Measurements from ENCODE around the gene CYTIP.

The CYTIP gene

GRCh38 chr2:157447741-157448140 is 3.9 kb upstream of the CYTIP start:
- no peak for DNase-seq
- no peaks in the 10 kb centered on the region for H3K9me3 ChIP-seq
- H3K36me3 ChIP-seq = no peaks in the 10 kb centered on the region
- H3K4me1 ChIP-seq = no peaks in the 10 kb centered on the region
- no peaks in the 10 kb centered on the region for H3K27me3 ChIP-seq
- TF ChIP-seq CTCF (IDR thresholded peaks at IDR 0.05; ENCODE audit: low read depth, low read length) = no peak
- H3K4me3 ChIP-seq (ENCODE audit: low read depth, low read length) = no peak overlapping the region

GRCh38 chr2:157447031-157447430 is 3.1 kb upstream of the CYTIP start:
- no peak for TF ChIP-seq CTCF (IDR thresholded peaks at IDR 0.05; ENCODE audit: low read depth, low read length)
- H3K9me3 ChIP-seq = no peaks in the 10 kb centered on the region
- no peak overlapping the region for H3K4me3 ChIP-seq (ENCODE audit: low read depth, low read length)
- no peaks in the 10 kb centered on the region for H3K4me1 ChIP-seq
- H3K36me3 ChIP-seq = no peaks in the 10 kb centered on the region
- no peaks in the 10 kb centered on the region for H3K27me3 ChIP-seq
- no peak for DNase-seq

- no peaks in the 10 kb centered on the region for H3K27me3 ChIP-seq
- TF ChIP-seq CTCF (IDR thresholded peaks at IDR 0.05; ENCODE audit: low read depth, low read length) = no peak
- no peaks in the 10 kb centered on the region for H3K9me3 ChIP-seq
- no peak for DNase-seq
- H3K4me3 ChIP-seq (ENCODE audit: low read depth, low read length) = no peak overlapping the region
- H3K4me1 ChIP-seq = no peaks in the 10 kb centered on the region
- no peaks in the 10 kb centered on the region for H3K36me3 ChIP-seq
Measured at GRCh38 chr2:157444641-157445040, 752 bp upstream of the CYTIP start.

GRCh38 chr2:157443090-157443489 is 799 bp downstream of the CYTIP start:
- Histone ChIP-seq H3K4me1 (no peaks in the 10 kb centered on the region), H3K9me3 (no peaks in the 10 kb centered on the region), H3K27me3 (no peaks in the 10 kb centered on the region), H3K36me3 (no peaks in the 10 kb centered on the region), H3K4me3 (ENCODE audit: low read depth, low read length) (no peak overlapping the region)
- no peak for DNase-seq
- no peak for TF ChIP-seq CTCF (IDR thresholded peaks at IDR 0.05; ENCODE audit: low read depth, low read length)

- no peak for TF ChIP-seq CTCF (IDR thresholded peaks at IDR 0.05; ENCODE audit: low read depth, low read length)
- Histone ChIP-seq H3K4me1 (no peaks in the 10 kb centered on the region), H3K9me3 (no peaks in the 10 kb centered on the region), H3K36me3 (no peaks in the 10 kb centered on the region), H3K27me3 (no peaks in the 10 kb centered on the region), H3K4me3 (ENCODE audit: low read depth, low read length) (no peak overlapping the region)
- no peak for DNase-seq
Measured at GRCh38 chr2:157442636-157443035, 1.3 kb downstream of the CYTIP start.

- H3K4me1 ChIP-seq = no peaks in the 10 kb centered on the region
- H3K4me3 ChIP-seq (ENCODE audit: low read depth, low read length) = no peak overlapping the region
- TF ChIP-seq CTCF (IDR thresholded peaks at IDR 0.05; ENCODE audit: low read depth, low read length) = no peak
- no peaks in the 10 kb centered on the region for H3K36me3 ChIP-seq
- H3K27me3 ChIP-seq = no peaks in the 10 kb centered on the region
- no peaks in the 10 kb centered on the region for H3K9me3 ChIP-seq
- DNase-seq = no peak
Measured at GRCh38 chr2:157442191-157442590, 1.7 kb downstream of the CYTIP start.
